Esophagus squamous epithelium (tissue), 5 donors: Measurements from ENCODE around the gene TMEM240. TPM values are rescaled to one million over a fixed set of nuclear protein-coding genes. Genes with fewer than 3 reads are reported as not detected.
"Not testable (repeated sequence)": the region's sequence is repeated elsewhere in the genome, so short reads cannot be mapped to it uniquely, and the experiment has no call there.

Source experiments
- DNase-seq: peaks from one replicate; lab custom pipeline; 2025; lab: John Stamatoyannopoulos, UW
- H3K27ac ChIP-seq, 4 donors: fragments of 200-600 bp; sonication (generic); one replicate each; pipeline ENCODE4 v1.5.1; 2016 to 2019; ENCODE audit warnings: mild to moderate bottlenecking in 1 of 4
- H3K27me3 ChIP-seq, 4 donors: fragments of 200-600 bp; sonication (generic); 1 replicate in 3 of 4; 2 replicates in 1 of 4; pipeline versions ENCODE4 v1.5.1 to v1.6.0; 2017 to 2021; ENCODE audit warnings: antibody characterized with exemption in 1 of 4
- H3K36me3 ChIP-seq, 3 donors: fragments of 200-600 bp; sonication (generic); one replicate each; pipeline ENCODE4 v1.5.1; 2016 to 2019
- H3K4me1 ChIP-seq, 3 donors: fragments of 200-600 bp; sonication (generic); one replicate each; pipeline ENCODE4 v1.5.1; 2017 to 2019
- H3K4me3 ChIP-seq, 4 donors: fragments of 200-600 bp; sonication (generic); 1 replicate in 3 of 4; 2 replicates in 1 of 4; pipeline ENCODE4 v1.5.1; 2016 to 2019; ENCODE audit warnings: mild to moderate bottlenecking in 2 of 4, moderate library complexity in 1 of 4
- H3K9me3 ChIP-seq, 3 donors: fragments of 200-600 bp; sonication (generic); one replicate each; pipeline ENCODE4 v1.5.1; 2016 to 2019
- CTCF ChIP-seq, 6 experiments: fragments of 450-650 bp in 4 of 6; fragments of 200-600 bp in 2 of 6; sonication (generic) in 2 of 6; IDR thresholded peaks; one replicate each; pipeline ENCODE4 v1.5.1; 2016 to 2019; ENCODE audit warnings: antibody characterized with exemption in 6 of 6, mild to moderate bottlenecking in 4 of 6, moderate library complexity in 4 of 6
- POLR2A ChIP-seq, 4 donors: fragments of 450-650 bp; IDR thresholded peaks; one replicate each; pipeline ENCODE4 v1.6.1; 2017; ENCODE audit warnings: antibody characterized with exemption in 4 of 4, mild to moderate bottlenecking in 4 of 4, moderate library complexity in 3 of 4
- WGBS, 2 donors: methylation state at CpG; one replicate each; pipeline ENCODE4 v1.1.5; 2018; 5-methylcytosine and 5-hydroxymethylcytosine counted together
- intact Hi-C: fragments of 100-400 bp; cut with DNase I; formaldehyde crosslinking; loops from one replicate; pipeline ENCODE4 v1.15.0; 2022
- total RNA-seq, 4 donors: library from RNA; depleted of rRNA; stranded (reverse); fragments of >200 nt; gene quantifications; one replicate each; pipeline ENCODE4 v1.1.0, GENCODE V29; 2016
- donor health status: DM: yes; HTN: yes; CAD: no.

The TMEM240 gene
- total RNA-seq, 4 donors from 2014 or later, result 2.7 TPM; not detected in 3

GRCh38 chr1:1517973-1518620 is 22.3 kb downstream of the TMEM240 start:
- H3K9me3 ChIP-seq, result no peaks in the 10 kb centered on the region
- H3K4me3 ChIP-seq, result no peak overlapping the region
- H3K27ac ChIP-seq, result no peak overlapping the region
- intact Hi-C loops, result loop anchor here (10.0 kb wide), 1 partner anchor 133 kb away; no protein-coding TSS in a partner anchor
- no peak for DNase-seq
- no peaks in the 10 kb centered on the region for H3K27me3 ChIP-seq
- 91 to 94% methylated on average over 6 to 11 of the region's 28 CpGs for WGBS, 2 donors
- H3K36me3 ChIP-seq, result peaks cover 19 to 75% (median 20%) of the 10 kb centered on the region in 3 donors
- TF ChIP-seq POLR2A (IDR thresholded peaks at IDR 0.05), result no peak
- no peak for TF ChIP-seq CTCF (IDR thresholded peaks at IDR 0.05)
- peaks cover 0 to 11% (median 3%) of the 10 kb centered on the region in 3 donors for H3K4me1 ChIP-seq

DNA sequence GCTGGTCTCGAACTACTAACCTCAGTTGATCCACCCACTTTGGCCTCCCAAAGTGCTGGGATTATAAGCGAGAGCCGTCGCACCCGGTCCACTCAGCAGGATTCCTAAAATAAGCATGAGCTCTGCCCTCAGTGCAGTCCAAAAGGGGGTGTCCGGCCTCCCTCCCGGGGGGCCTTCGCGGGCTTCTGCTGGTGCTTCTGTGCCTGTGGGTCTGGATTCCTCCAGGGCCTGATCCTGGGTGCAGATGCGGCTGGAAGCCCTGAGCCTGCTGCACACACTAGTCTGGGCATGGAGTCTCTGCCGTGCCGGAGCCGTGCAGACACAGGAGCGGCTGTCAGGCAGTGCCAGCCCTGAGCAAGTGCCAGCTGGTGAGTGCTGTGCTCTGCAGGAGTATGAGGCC is 23.5 kb downstream of the TMEM240 start:
- H3K9me3 ChIP-seq, result not testable (repeated sequence)
- whole genome bisulfite sequencing, 2 donors, result 80 to 96% methylated on average over 1 to 9 of the region's 14 CpGs
- peaks cover 19 to 63% (median 20%) of the 10 kb centered on the region in 3 donors for H3K36me3 ChIP-seq

DNA sequence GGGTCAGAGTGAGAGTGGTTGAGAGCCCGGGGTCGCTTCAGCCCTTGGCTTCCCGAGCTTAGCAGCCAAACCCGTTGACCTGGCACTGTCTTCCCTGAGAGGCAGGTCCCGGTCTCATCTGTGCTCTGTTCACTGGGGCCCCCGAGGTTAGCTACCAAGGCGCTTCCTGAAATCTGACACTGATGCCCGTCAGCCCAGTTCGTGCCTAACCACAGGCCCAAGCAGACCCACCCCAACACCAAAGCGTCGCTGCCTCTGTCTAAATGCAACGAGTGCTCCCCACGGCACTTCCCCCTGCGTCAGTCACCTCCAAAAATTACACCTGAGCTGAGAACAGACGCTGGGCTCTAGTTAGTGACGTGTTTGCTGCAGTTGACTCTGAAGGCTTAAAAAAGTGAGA is 26.0 kb downstream of the TMEM240 start:
- H3K27ac ChIP-seq, H3K9me3 ChIP-seq, DNase-seq, H3K4me3 ChIP-seq, H3K27me3 ChIP-seq: not testable (repeated sequence)
- 40 to 90% methylated on average over 1 to 2 of the region's 16 CpGs for WGBS, 2 donors
- Histone ChIP-seq H3K4me1 (peaks cover 5 to 21% (median 10%) of the 10 kb centered on the region in 3 donors), H3K36me3 (peaks cover 7 to 41% (median 9%) of the 10 kb centered on the region in 3 donors)
- intact Hi-C loops, result loop anchor here (10.0 kb wide), 1 partner anchor 130 kb away; no protein-coding TSS in a partner anchor

More for the DNA sequence above, 23.5 kb downstream of the TMEM240 start:
- not testable (repeated sequence) for H3K27ac ChIP-seq, DNase-seq, H3K4me3 ChIP-seq, H3K27me3 ChIP-seq
- intact Hi-C loops, result loop anchor here (10.0 kb wide), 1 partner anchor 132 kb away; no protein-coding TSS in a partner anchor
- H3K4me1 ChIP-seq, result peaks cover 0 to 11% (median 3%) of the 10 kb centered on the region in 3 donors

GRCh38 chr1:1513675-1514074 is 26.7 kb downstream of the TMEM240 start:
- H3K9me3 ChIP-seq, H3K27me3 ChIP-seq, H3K27ac ChIP-seq, H3K4me3 ChIP-seq, DNase-seq: not testable (repeated sequence)
- Histone ChIP-seq H3K36me3 (peaks cover 7 to 37% (median 9%) of the 10 kb centered on the region in 3 donors), H3K4me1 (peaks cover 5 to 21% (median 10%) of the 10 kb centered on the region in 3 donors)
- intact Hi-C loops, result loop anchor here (10.0 kb wide), 1 partner anchor 129 kb away; no protein-coding TSS in a partner anchor
- 80% methylated on average over 8 of the region's 18 CpGs; no CpG with 5 or more reads in 1 of the 2 donors for WGBS, 2 donors

GRCh38 chr1:1512425-1512824 is 28.0 kb downstream of the TMEM240 start:
- not testable (repeated sequence) for H3K9me3 ChIP-seq, DNase-seq, H3K27me3 ChIP-seq
- Histone ChIP-seq H3K27ac (peak overlapping the region; percentile 44 to 95 (median 94)), H3K36me3 (peaks cover 0 to 25% (median 3%) of the 10 kb centered on the region in 3 donors), H3K4me3 (peak overlapping the region; percentile 64 to 84 (median 82)), H3K4me1 (peaks cover 5 to 21% (median 10%) of the 10 kb centered on the region in 3 donors)
- WGBS, 2 donors, result no CpG with 5 or more reads among the region's 52 CpGs
- intact Hi-C loops, result loop anchor here (10.0 kb wide), 1 partner anchor 128 kb away; no protein-coding TSS in a partner anchor

DNA sequence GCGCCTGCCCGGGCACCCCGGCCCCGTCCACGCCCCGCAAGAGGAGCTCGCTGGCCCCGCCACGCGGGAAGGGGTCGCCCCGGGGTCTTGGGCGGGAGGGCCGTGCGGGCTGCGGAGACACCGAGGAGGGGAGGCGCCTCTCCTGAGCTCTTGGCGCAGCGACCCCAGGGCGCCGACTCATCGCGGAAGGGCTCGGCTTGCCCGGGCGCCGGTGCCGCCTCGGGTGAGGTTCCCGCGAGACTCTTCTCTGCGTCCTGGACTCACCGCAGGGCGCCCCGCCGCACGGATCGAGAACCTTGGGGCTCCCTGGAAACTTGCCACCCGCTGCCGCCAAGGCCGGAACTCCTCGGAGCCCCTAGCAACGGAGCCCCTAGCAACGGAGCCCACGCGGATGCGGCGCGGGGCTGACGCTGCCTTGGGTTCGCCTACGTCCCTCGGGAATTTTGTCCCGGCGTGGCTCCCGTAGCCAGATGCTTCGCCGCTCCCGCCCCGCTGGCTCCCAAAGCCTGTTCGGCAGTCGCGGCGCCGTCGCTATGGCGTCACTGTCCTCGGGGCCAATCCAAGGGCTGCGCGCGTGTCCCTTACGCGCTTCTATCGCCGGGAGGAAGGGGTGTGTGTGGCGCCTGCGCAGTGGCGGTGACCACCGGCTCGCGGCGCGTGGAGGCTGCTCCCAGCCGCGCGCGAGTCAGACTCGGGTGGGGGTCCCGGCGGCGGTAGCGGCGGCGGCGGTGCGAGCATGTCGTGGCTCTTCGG is 28.7 kb downstream of the TMEM240 start, which contains the start of gene ATAD3A:
ATAD3A (plus strand) TSS at position 630 of the 753 bp plus-strand sequence; CDS start at position 737, 107 bp downstream.
- Histone ChIP-seq H3K9me3 (no peaks in the 10 kb centered on the region), H3K27ac (peak within 1 kb of the TSS; percentile 90 to 95 (median 94)), H3K27me3 (no peaks in the 10 kb centered on the region), H3K4me3 (peak within 1 kb of the TSS; percentile 64 to 84 (median 82)), H3K36me3 (peaks cover 0 to 20% (median 0%) of the 10 kb centered on the region in 3 donors), H3K4me1 (peaks cover 5 to 21% (median 10%) of the 10 kb centered on the region in 3 donors)
- DNase-seq, result peak; percentile 65
- 0% methylated on average over 2 of the region's 99 CpGs; no CpG with 5 or more reads in 1 of the 2 donors for WGBS, 2 donors
- peak in 3 of 6 experiments; percentile 16 to 30 (median 21) for TF ChIP-seq CTCF (IDR thresholded peaks at IDR 0.05)
- TF ChIP-seq POLR2A (IDR thresholded peaks at IDR 0.05), result peak in 2 of 4 donors; percentile 62 to 68
- intact Hi-C loops, result loop anchor here (10.0 kb wide), 1 partner anchor 127 kb away; no protein-coding TSS in a partner anchor
